ENCODE data around the gene LHX5.

DNA sequence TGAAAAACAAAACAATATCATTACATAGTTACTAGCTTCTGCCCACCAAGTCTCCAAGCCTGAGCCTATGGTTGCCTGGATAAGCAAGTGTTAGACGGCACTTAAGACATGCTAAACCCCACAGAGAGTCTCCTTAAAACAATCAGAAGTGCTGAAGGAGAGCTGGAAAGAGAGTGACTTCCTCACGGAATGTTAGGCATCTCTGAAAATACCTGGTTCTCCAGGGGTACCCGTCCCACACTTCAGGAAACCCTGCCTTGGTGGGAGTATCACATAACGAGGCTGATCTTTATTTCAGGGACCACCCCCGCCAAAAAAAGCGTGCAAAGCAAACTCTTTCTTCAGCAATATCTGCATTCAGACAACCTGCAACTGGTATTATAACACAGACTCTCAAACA is 18.3 kb downstream of the LHX5 start:
- TF ChIP-seq, protein P1, sequence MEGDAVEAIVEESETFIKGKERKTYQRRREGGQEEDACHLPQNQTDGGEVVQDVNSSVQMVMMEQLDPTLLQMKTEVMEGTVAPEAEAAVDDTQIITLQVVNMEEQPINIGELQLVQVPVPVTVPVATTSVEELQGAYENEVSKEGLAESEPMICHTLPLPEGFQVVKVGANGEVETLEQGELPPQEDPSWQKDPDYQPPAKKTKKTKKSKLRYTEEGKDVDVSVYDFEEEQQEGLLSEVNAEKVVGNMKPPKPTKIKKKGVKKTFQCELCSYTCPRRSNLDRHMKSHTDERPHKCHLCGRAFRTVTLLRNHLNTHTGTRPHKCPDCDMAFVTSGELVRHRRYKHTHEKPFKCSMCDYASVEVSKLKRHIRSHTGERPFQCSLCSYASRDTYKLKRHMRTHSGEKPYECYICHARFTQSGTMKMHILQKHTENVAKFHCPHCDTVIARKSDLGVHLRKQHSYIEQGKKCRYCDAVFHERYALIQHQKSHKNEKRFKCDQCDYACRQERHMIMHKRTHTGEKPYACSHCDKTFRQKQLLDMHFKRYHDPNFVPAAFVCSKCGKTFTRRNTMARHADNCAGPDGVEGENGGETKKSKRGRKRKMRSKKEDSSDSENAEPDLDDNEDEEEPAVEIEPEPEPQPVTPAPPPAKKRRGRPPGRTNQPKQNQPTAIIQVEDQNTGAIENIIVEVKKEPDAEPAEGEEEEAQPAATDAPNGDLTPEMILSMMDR (conservative IDR thresholded peaks at IDR 0.05; ENCODE audit: low read depth, low read length): no peak
- TF ChIP-seq EZH2 (IDR thresholded peaks at IDR 0.05; ENCODE audit: borderline replicate concordance, low read depth, low read length, poor library complexity, severe bottlenecking): no peak
